Thoracic aorta endothelial cell (primary cell): ENCODE measurements around the gene GTF2B. TPM values are rescaled to one million over a fixed set of nuclear protein-coding genes. Genes with fewer than 3 reads are reported as not detected.

Experiments used
- small RNA-seq: library from RNA; depleted of rRNA; stranded (forward); fragments of <200 nt; gene quantifications from one replicate; pipeline ENCODE3, GENCODE V24; 2012
- total RNA-seq: library from RNA; depleted of rRNA; stranded (reverse); fragments of >200 nt; gene quantifications from 2 replicates; pipeline ENCODE4 v1.2.3, GENCODE V29; 2012

GTF2B gene, protein sequence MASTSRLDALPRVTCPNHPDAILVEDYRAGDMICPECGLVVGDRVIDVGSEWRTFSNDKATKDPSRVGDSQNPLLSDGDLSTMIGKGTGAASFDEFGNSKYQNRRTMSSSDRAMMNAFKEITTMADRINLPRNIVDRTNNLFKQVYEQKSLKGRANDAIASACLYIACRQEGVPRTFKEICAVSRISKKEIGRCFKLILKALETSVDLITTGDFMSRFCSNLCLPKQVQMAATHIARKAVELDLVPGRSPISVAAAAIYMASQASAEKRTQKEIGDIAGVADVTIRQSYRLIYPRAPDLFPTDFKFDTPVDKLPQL
- 27.9 and 31.6 TPM in 2 replicates for total RNA-seq

DNA sequence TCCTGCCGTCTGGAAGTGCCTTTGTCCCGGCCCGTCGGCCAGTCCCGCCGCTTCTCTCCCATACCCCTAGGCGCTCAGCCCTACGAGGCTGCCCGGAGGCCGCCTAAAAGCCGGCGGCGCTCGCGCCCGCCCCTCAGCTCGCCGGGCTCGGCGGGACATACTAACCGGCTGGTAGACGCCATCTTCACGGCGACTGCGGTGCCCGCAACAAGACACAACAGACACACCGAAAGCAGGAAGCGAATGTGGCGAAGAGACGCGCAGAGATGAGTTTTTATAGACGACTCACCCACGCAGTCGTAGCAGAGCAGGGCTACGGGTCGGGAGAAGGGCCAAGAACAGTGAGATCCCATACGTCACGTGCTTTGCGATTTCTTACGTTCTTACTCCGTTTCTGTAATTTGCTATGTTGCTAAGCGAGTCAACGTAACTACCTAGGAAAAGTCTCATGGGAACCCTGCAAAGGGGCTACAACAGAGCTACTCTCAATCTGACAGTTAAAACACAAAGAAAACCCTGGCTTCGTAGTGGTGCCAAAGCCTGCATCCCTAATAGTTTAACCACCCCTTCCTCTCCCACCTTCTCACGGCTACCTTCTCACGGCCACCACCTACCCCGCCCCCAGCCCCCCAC, at the start of gene GTF2B:
Gene GTF2B, minus strand, starts transcription at position 250 of the 633 bp plus-strand sequence. Its CDS starts 68 bp downstream, at position 182.

Small RNAs within 50 kb of the gene (small RNA-seq; reads per million reads assigned to genes)
- not detected for gene RNU6-125P

Other genes starting within 250 kb of the GTF2B start
- 81.8 and 89.2 TPM in 2 replicates for gene PKN2, start 207.3 kb downstream of the GTF2B start, total RNA-seq
- gene KYAT3, start 101.1 kb upstream of the GTF2B start, total RNA-seq: 47.9 and 50.7 TPM in 2 replicates
- gene RBMXL1, start 101.1 kb upstream of the GTF2B start, total RNA-seq: 17.2 and 19.8 TPM in 2 replicates
- 18.1 and 30.6 TPM in 2 replicates for gene GBP3, start 131.3 kb upstream of the GTF2B start, total RNA-seq
- 23.3 and 27.4 TPM in 2 replicates for gene GBP1, start 173.6 kb upstream of the GTF2B start, total RNA-seq
- 33.0 and 38.4 TPM in 2 replicates for gene GBP2, start 234.5 kb upstream of the GTF2B start, total RNA-seq